K562 (cell line): Measurements from ENCODE around the gene IGLON5. TPM values are rescaled to one million over a fixed set of nuclear protein-coding genes. Genes with fewer than 3 reads are reported as not detected.
A peak's percentile ranks its signal among the peaks of the same experiment; 100 is the strongest.

Experiments used
- ATAC-seq: fragments of 200-7000 bp; cut with Tn5 transposase; 3 replicates; pipeline ENCODE4 v1.9.1; 2020; ENCODE audit warnings: moderate library complexity
- BruUV-seq: library from RNA; stranded (reverse); fragments of 400-500 nt; replicated peaks from 2 replicates; lab custom pipeline; 2021; lab: Mats Ljungman, UMichigan
- CTCF ChIA-PET: fragments of 300-600 bp; formaldehyde crosslinking; extraction: SDS; loops from one replicate; lab custom pipeline; 2021; ENCODE audit warnings: low intra/inter-chr PET ratio; lab: Yijun Ruan, JAX
- POLR2A ChIA-PET: fragments of 300-600, 350-650 bp; sonication (Branson Sonifier 250); formaldehyde crosslinking; extraction: SDS; loops from one replicate; lab custom pipeline; 2021; ENCODE audit warnings: antibody characterized with exemption, inconsistent platforms; lab: Yijun Ruan, JAX
- DNase-seq, 4 experiments: peaks; one replicate each; pipeline versions ENCODE4 v3.0.0 to v3.0.0-alpha.2; 2011 to 2018; ENCODE audit warnings: low spot score in 3 of 4, mixed read lengths in 3 of 4; ENCODE audit errors: extremely low read depth in 1 of 4
- FAIRE-seq: peaks from 2 replicates; lab custom pipeline; 2011; peaks lifted over from hg19 to GRCh38; lab: Jason Lieb, UNC
- H2AFZ ChIP-seq: 2 replicates; pipeline ENCODE4 v1.6.0; 2011; ENCODE audit warnings: low read depth, low read length, control low read depth, inconsistent platforms
- H3K27ac ChIP-seq: fragments of 200-600 bp; 3 replicates; pipeline ENCODE4 v1.8.0; 2011; ENCODE audit warnings: low read depth, mild to moderate bottlenecking, control low read depth, inconsistent platforms, low read length, moderate library complexity, mixed read lengths; ENCODE audit errors: extremely low read depth
- H3K27me3 ChIP-seq, 2 experiments: fragments of 300-600 bp in 1 of 2; 2 replicates in 1 of 2; 3 replicates in 1 of 2; pipeline versions ENCODE4 v1.6.0 to v1.8.0; 2011; ENCODE audit warnings: inconsistent platforms in 2 of 2, low read length in 2 of 2, mild to moderate bottlenecking in 1 of 2, mixed read lengths in 1 of 2, moderate library complexity in 1 of 2; ENCODE audit not compliant: control insufficient read depth in 2 of 2, insufficient read depth in 2 of 2
- H3K36me3 ChIP-seq: fragments of 300-600 bp; 3 replicates; pipeline ENCODE4 v1.8.0; 2011; ENCODE audit warnings: mild to moderate bottlenecking, low read length, inconsistent platforms; ENCODE audit not compliant: control insufficient read depth, insufficient read depth
- H3K4me1 ChIP-seq, 2 experiments: fragments of 200-600 bp in 1 of 2; replicated peaks in 1 of 2; 2 replicates in 1 of 2; 3 replicates in 1 of 2; pipeline versions ENCODE4 v1.5.1 to v1.8.0; 2011; ENCODE audit warnings: inconsistent platforms in 2 of 2, low read length in 2 of 2, mild to moderate bottlenecking in 1 of 2, mixed read lengths in 1 of 2, moderate library complexity in 1 of 2; ENCODE audit not compliant: control insufficient read depth in 2 of 2, insufficient read depth in 2 of 2
- H3K4me2 ChIP-seq: 2 replicates; pipeline ENCODE4 v1.6.1; 2011; ENCODE audit warnings: low read length, control low read depth, inconsistent platforms, mixed read lengths; ENCODE audit not compliant: insufficient read depth
- H3K4me3 ChIP-seq: fragments of 200-600 bp; sonication (generic), shearing (Covaris generic); 2 replicates; pipeline ENCODE4 v1.5.1; 2016; ENCODE audit warnings: control low read depth, inconsistent platforms
- H3K79me2 ChIP-seq: fragments of 200-600 bp; 3 replicates; pipeline ENCODE4 v1.8.0; 2011; ENCODE audit warnings: low read length, inconsistent platforms; ENCODE audit not compliant: control insufficient read depth, insufficient read depth
- H3K9ac ChIP-seq, 2 experiments: 2 replicates each; pipeline versions ENCODE4 v1.6.0 to v1.6.1; 2011; ENCODE audit warnings: low read depth in 2 of 2, low read length in 2 of 2, control low read depth in 1 of 2, inconsistent platforms in 1 of 2, mild to moderate bottlenecking in 1 of 2, mixed read lengths in 1 of 2; ENCODE audit not compliant: insufficient read depth in 1 of 2
- H3K9me1 ChIP-seq: one replicate; pipeline ENCODE4 v1.6.0; 2011; ENCODE audit warnings: inconsistent platforms, mild to moderate bottlenecking, low read length, moderate library complexity; ENCODE audit not compliant: control insufficient read depth, insufficient read depth
- H3K9me3 ChIP-seq: replicated peaks from 2 replicates; pipeline ENCODE4 v1.5.1; 2011; ENCODE audit warnings: low read depth, low read length, inconsistent platforms; ENCODE audit not compliant: control insufficient read depth, insufficient read depth
- H4K20me1 ChIP-seq: replicated peaks from 2 replicates; pipeline ENCODE4 v1.6.1; 2011; ENCODE audit warnings: low read length, inconsistent platforms, mixed read lengths; ENCODE audit not compliant: control insufficient read depth, insufficient read depth
- NRF1 ChIP-seq, 2 experiments: fragments of 450-650 bp; IDR thresholded peaks in 1 of 2; conservative IDR thresholded peaks in 1 of 2; 2 replicates each; pipeline ENCODE4 v1.6.1; 2014; ENCODE audit warnings: mild to moderate bottlenecking in 2 of 2
- WGBS: fragments of 100-300 bp; shearing (Covaris generic); methylation state at CpG from one replicate; pipeline ENCODE4 v1.1.6; 2016; ENCODE audit warnings: low coverage, mixed read lengths; ENCODE audit not compliant: insufficient coverage; ENCODE audit errors: missing lambda C conversion rate; 5-methylcytosine and 5-hydroxymethylcytosine counted together
- in situ Hi-C: fragments of 300-500 bp; cut with MboI; formaldehyde crosslinking; loops from 4 replicates; pipeline ENCODE4 v1.15.0; 2018; ENCODE audit warnings: inconsistent platforms, mixed read lengths
- intact Hi-C: fragments of 100-400 bp; cut with micrococcal nuclease; formaldehyde crosslinking; loops from 2 replicates; pipeline ENCODE4 v1.14.2; 2022
- polyA plus RNA-seq, 8 experiments: library from polyadenylated mRNA; depleted of rRNA in 4 of 8; stranded (reverse) in 5 of 8; unstranded in 3 of 8; fragments of >200 nt; fragmentation: Nextera tagmentation in 2 of 8; fragmentation: Illumina TruSeq in 1 of 8; extraction: Ambion mirVana in 2 of 8; extraction: Trizol in 1 of 8; gene quantifications; 2 replicates each; pipeline versions ENCODE4 v1.2.1 to v1.2.3, GENCODE V29; 2011 to 2014; ENCODE audit warnings: inconsistent platforms in 1 of 8, missing spikeins in 1 of 8
- total RNA-seq, 7 experiments: library from RNA; depleted of rRNA in 6 of 7; stranded (reverse); fragments of >200 nt in 6 of 7; fragmentation: Illumina TruSeq in 2 of 7; extraction: Trizol in 2 of 7; gene quantifications; 2 replicates each; pipeline versions ENCODE4 v1.2.1 to v1.2.3, GENCODE V29; 2011 to 2021; ENCODE audit warnings: low replicate concordance in 1 of 7
- TF ChIP-seq, protein P1 (sequence below): fragments of 450-650 bp; conservative IDR thresholded peaks from 2 replicates; pipeline ENCODE4 v1.6.1; 2016; ENCODE audit warnings: missing genetic modification characterization, low read depth, mild to moderate bottlenecking, control low read depth, missing compliant biosample characterization

The IGLON5 gene
- total and polyA plus RNA-seq, 9 of the 15 experiments (the other 6 are each of a cell fraction or from before 2014, with no cell fraction given): 0.03 to 0.22 (median 0.14) TPM; not detected in 2

DNA sequence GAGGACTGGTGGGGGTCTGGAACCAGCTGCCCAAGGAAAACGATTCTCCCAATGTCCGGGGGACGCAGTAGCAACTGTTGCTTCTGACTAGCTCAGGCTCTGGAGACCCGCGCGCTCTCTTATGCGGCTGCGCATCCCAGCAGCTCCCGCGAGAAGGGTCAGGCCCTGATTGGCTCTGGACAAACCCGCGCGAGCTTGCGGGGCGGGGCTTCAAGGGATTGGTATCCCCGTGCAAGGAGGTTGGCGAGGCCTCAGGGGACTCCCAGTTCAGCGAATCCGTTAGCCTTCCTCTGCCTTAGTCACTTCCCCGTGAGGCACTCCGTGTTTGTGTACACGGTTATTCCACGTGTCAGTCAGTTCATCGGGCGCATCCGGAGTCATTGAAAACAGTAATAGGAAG, 40.4 kb upstream of the IGLON5 start:
- no TSS peak for BruUV-seq
- peak; percentile 51 for ATAC-seq
- Histone ChIP-seq H3K4me2 (no peak overlapping the region), H3K4me1 (peaks cover 0 to 5% of the 10 kb centered on the region in 2 experiments; a peak in 1 of 5 replicates), H3K27me3 (peaks cover 6 to 16% of the 10 kb centered on the region in 2 experiments; a peak in 4 of 5 replicates), H3K4me3 (no peak overlapping the region), H3K27ac (no peak overlapping the region), H3K79me2 (no peaks in the 10 kb centered on the region), H3K9me3 (no peaks in the 10 kb centered on the region), H2AFZ (no peak overlapping the region), H3K9ac (no peak overlapping the region), H3K9me1 (no peaks in the 10 kb centered on the region), H4K20me1 (no peaks in the 10 kb centered on the region), H3K36me3 (no peaks in the 10 kb centered on the region)
- in situ Hi-C loops (no loop called here), intact Hi-C loops (no loop called here)
- no peak for FAIRE-seq
- TF ChIP-seq NRF1 (conservative IDR thresholded peaks at IDR 0.05 in 1 of 2, IDR thresholded peaks at IDR 0.05 in 1 of 2): peak; percentile 20 to 23; a peak in 1 of 4 replicates
- TF ChIP-seq, protein P1, sequence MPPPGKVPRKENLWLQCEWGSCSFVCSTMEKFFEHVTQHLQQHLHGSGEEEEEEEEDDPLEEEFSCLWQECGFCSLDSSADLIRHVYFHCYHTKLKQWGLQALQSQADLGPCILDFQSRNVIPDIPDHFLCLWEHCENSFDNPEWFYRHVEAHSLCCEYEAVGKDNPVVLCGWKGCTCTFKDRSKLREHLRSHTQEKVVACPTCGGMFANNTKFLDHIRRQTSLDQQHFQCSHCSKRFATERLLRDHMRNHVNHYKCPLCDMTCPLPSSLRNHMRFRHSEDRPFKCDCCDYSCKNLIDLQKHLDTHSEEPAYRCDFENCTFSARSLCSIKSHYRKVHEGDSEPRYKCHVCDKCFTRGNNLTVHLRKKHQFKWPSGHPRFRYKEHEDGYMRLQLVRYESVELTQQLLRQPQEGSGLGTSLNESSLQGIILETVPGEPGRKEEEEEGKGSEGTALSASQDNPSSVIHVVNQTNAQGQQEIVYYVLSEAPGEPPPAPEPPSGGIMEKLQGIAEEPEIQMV (tag): no peak
- ChIA-PET POLR2A (interaction anchor here (0.7 kb wide), 1 partner anchor 12 kb away, joined by 3 read pairs; no protein-coding TSS in a partner anchor), CTCF (no interaction called here)
- whole genome bisulfite sequencing: 62% methylated on average over 26 of the region's 26 CpGs
- DNase-seq: peak in 3 of 4 experiments; percentile 26 to 31 (median 28)
